ENCODE measurements around the gene ENGASE. TPM values are rescaled to one million over a fixed set of nuclear protein-coding genes. Genes with fewer than 3 reads are reported as not detected.

Gene ENGASE
- polyA plus RNA-seq, 1 of the 3 experiments (the other 2 are of a cell fraction) = 30.1 TPM

DNA sequence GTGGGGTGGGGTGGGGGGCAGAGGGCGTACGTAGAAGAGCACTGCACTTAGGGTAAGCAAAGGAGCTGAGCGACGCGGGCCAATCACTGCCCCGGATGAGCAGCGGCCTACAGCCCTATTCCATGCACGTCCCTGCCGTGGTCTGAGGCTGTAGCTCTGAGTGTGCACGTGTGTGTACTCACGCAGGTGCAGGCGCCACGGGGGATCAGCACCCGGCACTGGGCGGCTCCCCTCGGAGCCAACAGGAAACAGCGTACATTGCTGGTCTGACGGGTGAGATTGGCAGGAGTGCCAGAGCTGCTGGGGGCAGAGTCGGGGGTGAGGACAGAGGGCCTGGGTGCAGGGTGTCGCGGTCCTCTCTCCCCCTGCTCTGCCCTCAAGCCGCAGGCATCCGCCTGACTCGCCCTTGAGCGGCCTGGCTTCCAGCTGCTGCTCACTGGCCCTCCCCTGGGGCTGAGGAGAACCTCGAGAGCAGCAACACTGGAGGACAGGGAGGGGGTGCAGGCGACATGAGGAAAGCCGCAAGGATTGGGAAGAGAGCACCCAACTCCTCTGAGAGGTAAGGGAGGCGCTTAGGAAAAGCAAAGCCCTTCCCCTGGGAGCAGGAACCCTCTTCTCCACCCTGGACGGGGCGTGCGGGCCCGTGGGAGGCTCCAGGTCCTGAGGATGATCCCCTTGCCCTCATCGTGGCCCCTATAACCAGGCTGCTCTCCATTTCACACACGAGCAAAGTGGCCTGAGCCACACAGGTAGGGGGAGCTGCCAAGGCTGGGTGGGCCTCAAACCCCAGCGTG lies 57.8 kb downstream of the ENGASE start (continued):
- TF ChIP-seq, protein P1, sequence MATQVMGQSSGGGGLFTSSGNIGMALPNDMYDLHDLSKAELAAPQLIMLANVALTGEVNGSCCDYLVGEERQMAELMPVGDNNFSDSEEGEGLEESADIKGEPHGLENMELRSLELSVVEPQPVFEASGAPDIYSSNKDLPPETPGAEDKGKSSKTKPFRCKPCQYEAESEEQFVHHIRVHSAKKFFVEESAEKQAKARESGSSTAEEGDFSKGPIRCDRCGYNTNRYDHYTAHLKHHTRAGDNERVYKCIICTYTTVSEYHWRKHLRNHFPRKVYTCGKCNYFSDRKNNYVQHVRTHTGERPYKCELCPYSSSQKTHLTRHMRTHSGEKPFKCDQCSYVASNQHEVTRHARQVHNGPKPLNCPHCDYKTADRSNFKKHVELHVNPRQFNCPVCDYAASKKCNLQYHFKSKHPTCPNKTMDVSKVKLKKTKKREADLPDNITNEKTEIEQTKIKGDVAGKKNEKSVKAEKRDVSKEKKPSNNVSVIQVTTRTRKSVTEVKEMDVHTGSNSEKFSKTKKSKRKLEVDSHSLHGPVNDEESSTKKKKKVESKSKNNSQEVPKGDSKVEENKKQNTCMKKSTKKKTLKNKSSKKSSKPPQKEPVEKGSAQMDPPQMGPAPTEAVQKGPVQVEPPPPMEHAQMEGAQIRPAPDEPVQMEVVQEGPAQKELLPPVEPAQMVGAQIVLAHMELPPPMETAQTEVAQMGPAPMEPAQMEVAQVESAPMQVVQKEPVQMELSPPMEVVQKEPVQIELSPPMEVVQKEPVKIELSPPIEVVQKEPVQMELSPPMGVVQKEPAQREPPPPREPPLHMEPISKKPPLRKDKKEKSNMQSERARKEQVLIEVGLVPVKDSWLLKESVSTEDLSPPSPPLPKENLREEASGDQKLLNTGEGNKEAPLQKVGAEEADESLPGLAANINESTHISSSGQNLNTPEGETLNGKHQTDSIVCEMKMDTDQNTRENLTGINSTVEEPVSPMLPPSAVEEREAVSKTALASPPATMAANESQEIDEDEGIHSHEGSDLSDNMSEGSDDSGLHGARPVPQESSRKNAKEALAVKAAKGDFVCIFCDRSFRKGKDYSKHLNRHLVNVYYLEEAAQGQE (IDR thresholded peaks at IDR 0.05; ENCODE audit: low read depth, low read length) = no peak
- TF ChIP-seq, protein P2, sequence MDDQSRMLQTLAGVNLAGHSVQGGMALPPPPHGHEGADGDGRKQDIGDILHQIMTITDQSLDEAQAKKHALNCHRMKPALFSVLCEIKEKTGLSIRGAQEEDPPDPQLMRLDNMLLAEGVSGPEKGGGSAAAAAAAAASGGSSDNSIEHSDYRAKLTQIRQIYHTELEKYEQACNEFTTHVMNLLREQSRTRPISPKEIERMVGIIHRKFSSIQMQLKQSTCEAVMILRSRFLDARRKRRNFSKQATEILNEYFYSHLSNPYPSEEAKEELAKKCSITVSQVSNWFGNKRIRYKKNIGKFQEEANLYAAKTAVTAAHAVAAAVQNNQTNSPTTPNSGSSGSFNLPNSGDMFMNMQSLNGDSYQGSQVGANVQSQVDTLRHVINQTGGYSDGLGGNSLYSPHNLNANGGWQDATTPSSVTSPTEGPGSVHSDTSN (IDR thresholded peaks at IDR 0.05) = no peak
- TF ChIP-seq YY1 (IDR thresholded peaks at IDR 0.05; ENCODE audit: low read depth) (no peak), FOXJ3 (CRISPR knock-in tag; IDR thresholded peaks at IDR 0.05) (no peak)
- TF ChIP-seq, protein P3, sequence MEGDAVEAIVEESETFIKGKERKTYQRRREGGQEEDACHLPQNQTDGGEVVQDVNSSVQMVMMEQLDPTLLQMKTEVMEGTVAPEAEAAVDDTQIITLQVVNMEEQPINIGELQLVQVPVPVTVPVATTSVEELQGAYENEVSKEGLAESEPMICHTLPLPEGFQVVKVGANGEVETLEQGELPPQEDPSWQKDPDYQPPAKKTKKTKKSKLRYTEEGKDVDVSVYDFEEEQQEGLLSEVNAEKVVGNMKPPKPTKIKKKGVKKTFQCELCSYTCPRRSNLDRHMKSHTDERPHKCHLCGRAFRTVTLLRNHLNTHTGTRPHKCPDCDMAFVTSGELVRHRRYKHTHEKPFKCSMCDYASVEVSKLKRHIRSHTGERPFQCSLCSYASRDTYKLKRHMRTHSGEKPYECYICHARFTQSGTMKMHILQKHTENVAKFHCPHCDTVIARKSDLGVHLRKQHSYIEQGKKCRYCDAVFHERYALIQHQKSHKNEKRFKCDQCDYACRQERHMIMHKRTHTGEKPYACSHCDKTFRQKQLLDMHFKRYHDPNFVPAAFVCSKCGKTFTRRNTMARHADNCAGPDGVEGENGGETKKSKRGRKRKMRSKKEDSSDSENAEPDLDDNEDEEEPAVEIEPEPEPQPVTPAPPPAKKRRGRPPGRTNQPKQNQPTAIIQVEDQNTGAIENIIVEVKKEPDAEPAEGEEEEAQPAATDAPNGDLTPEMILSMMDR (IDR thresholded peaks at IDR 0.05) = no peak

DNA sequence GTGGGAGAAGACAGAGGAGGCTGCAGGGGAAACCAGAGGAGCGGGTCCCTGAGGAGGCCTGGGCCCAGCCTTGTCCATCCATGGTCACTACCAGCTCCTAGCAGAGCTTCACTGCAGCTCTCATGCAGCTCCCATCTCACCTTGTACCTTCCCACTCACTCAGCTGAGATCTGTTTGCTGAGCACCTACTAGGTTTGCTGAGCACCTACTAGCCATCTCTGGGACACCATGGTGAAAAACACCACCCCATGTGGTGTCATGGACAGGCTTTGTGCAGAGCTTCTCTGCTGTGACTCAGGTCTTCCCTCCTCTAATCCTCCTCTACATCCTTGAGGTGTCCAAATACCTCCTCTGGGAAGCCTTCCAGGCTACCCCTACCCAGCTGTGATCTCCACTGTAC lies 58.6 kb downstream of the ENGASE start:
- DNase-seq = no peak
- Histone ChIP-seq H3F3A (replicated peaks; ENCODE audit: insufficient read depth) (no peaks in the 10 kb centered on the region), H3K36me3 (replicated peaks in 1 of 2; ENCODE audit: control insufficient read depth in 1 of 2, insufficient read depth in 2 of 2, low read length in 1 of 2) (no peaks in the 10 kb centered on the region), H3K4me1 (ENCODE audit: control insufficient read depth in 1 of 2, insufficient read depth in 2 of 2, low read depth in 1 of 2, low read length in 1 of 2) (peaks cover 0 to 20% of the 10 kb centered on the region in 2 experiments; a peak in 1 of 4 replicates), H2AFZ (ENCODE audit: low read depth) (no peak overlapping the region), H3K4me2 (no peak overlapping the region), H4K20me1 (ENCODE audit: insufficient read depth) (no peaks in the 10 kb centered on the region; the same call in 1 of the 2 replicates), H3K79me2 (ENCODE audit: insufficient read depth) (no peaks in the 10 kb centered on the region), H3K4me3 (ENCODE audit: low read depth in 2 of 2, low read length in 1 of 2) (no peak overlapping the region), H3K9me3 (no peaks in the 10 kb centered on the region), H3K9ac (no peak overlapping the region), H3K27ac (ENCODE audit: low read depth in 2 of 2, low read length in 1 of 2) (no peak overlapping the region), H3K27me3 (ENCODE audit: insufficient read depth) (peaks cover 57% of the 10 kb centered on the region), H3K9me2 (no peaks in the 10 kb centered on the region)
- 88% methylated on average over 1 of the region's 1 CpG for WGBS (ENCODE audit: low lambda C conversion rate)
- POLR2A ChIA-PET = no interaction called here
- CTCF ChIA-PET = interaction anchor here (1.0 to 3.9 kb wide), 11 partner anchors 21 to 260 kb away, joined by 3 to 22 read pairs (median 6); no protein-coding TSS in a partner anchor
- TF ChIP-seq RCOR1 (IDR thresholded peaks at IDR 0.05; ENCODE audit: low read length) = no peak
- no peak for TF ChIP-seq GATA2 (CRISPR knock-in tag; IDR thresholded peaks at IDR 0.05)
- TF ChIP-seq, protein P4, sequence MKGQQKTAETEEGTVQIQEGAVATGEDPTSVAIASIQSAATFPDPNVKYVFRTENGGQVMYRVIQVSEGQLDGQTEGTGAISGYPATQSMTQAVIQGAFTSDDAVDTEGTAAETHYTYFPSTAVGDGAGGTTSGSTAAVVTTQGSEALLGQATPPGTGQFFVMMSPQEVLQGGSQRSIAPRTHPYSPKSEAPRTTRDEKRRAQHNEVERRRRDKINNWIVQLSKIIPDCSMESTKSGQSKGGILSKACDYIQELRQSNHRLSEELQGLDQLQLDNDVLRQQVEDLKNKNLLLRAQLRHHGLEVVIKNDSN (IDR thresholded peaks at IDR 0.05; ENCODE audit: borderline replicate concordance, low read depth) = no peak
- TF ChIP-seq, protein P5, sequence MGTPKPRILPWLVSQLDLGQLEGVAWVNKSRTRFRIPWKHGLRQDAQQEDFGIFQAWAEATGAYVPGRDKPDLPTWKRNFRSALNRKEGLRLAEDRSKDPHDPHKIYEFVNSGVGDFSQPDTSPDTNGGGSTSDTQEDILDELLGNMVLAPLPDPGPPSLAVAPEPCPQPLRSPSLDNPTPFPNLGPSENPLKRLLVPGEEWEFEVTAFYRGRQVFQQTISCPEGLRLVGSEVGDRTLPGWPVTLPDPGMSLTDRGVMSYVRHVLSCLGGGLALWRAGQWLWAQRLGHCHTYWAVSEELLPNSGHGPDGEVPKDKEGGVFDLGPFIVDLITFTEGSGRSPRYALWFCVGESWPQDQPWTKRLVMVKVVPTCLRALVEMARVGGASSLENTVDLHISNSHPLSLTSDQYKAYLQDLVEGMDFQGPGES (IDR thresholded peaks at IDR 0.05; ENCODE audit: low read depth, low read length) = no peak
- no peak for TF ChIP-seq FOXJ3 (CRISPR knock-in tag; IDR thresholded peaks at IDR 0.05)
- TF ChIP-seq, protein P6, sequence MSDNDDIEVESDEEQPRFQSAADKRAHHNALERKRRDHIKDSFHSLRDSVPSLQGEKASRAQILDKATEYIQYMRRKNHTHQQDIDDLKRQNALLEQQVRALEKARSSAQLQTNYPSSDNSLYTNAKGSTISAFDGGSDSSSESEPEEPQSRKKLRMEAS (IDR thresholded peaks at IDR 0.05; ENCODE audit: low read depth) = no peak
- no peak for TF ChIP-seq RAD21 (IDR thresholded peaks at IDR 0.05; ENCODE audit: low read length)
